HG03565 (cell line): ENCODE measurements around the gene MMP20.

Source experiments
- ATAC-seq: cut with Tn5 transposase; IDR thresholded peaks from one replicate; pipeline ENCODE4 v1.9.1; 2021; ENCODE audit warnings: mild to moderate bottlenecking, moderate library complexity; ENCODE audit not compliant: unreplicated experiment

The MMP20 gene

GRCh38 chr11:102623128-102623527 is 2.0 kb downstream of the MMP20 start:
- no peak for ATAC-seq

- no peak for ATAC-seq
Measured at GRCh38 chr11:102622258-102622657, 2.9 kb downstream of the MMP20 start.

- ATAC-seq, result peak; percentile 90
Measured at GRCh38 chr11:102620818-102621561, 4.1 kb downstream of the MMP20 start.

GRCh38 chr11:102620179-102620578 is 5.0 kb downstream of the MMP20 start:
- no peak for ATAC-seq

GRCh38 chr11:102617466-102618008 is 7.6 kb downstream of the MMP20 start:
- ATAC-seq, result no peak

GRCh38 chr11:102615894-102616432 is 9.2 kb downstream of the MMP20 start:
- no peak for ATAC-seq

- no peak for ATAC-seq
Measured at GRCh38 chr11:102615077-102615893, 9.8 kb downstream of the MMP20 start.

GRCh38 chr11:102614485-102614884 is 10.6 kb downstream of the MMP20 start:
- no peak for ATAC-seq

GRCh38 chr11:102614031-102614430 is 11.1 kb downstream of the MMP20 start:
- no peak for ATAC-seq

- ATAC-seq, result no peak
Measured at GRCh38 chr11:102613450-102613849, 11.7 kb downstream of the MMP20 start.

- peak; percentile 37 for ATAC-seq
Measured at GRCh38 chr11:102611291-102611690, 13.8 kb downstream of the MMP20 start.

GRCh38 chr11:102610200-102610599 is 14.9 kb downstream of the MMP20 start:
- ATAC-seq, result no peak

GRCh38 chr11:102608699-102609098 is 16.4 kb downstream of the MMP20 start:
- ATAC-seq, result no peak

- ATAC-seq, result no peak
Measured at GRCh38 chr11:102604875-102605274, 20.3 kb downstream of the MMP20 start.

GRCh38 chr11:102604011-102604410 is 21.1 kb downstream of the MMP20 start:
- ATAC-seq, result no peak

- ATAC-seq, result no peak
Measured at GRCh38 chr11:102603576-102603975, 21.6 kb downstream of the MMP20 start.

- no peak for ATAC-seq
Measured at GRCh38 chr11:102603091-102603490, 22.0 kb downstream of the MMP20 start.

- ATAC-seq, result no peak
Measured at GRCh38 chr11:102600666-102601065, 24.5 kb downstream of the MMP20 start.

- ATAC-seq, result peak; percentile 93
Measured at GRCh38 chr11:102599642-102600261, 25.4 kb downstream of the MMP20 start.

GRCh38 chr11:102598272-102598671 is 26.9 kb downstream of the MMP20 start:
- ATAC-seq, result no peak

GRCh38 chr11:102596578-102596977 is 28.6 kb downstream of the MMP20 start:
- ATAC-seq, result no peak
